AG04450 (cell line): ENCODE measurements around the gene IER3IP1. TPM values are rescaled to one million over a fixed set of nuclear protein-coding genes. Genes with fewer than 3 reads are reported as not detected.

ENCODE experiments used
- CTCF ChIA-PET: fragments of 300-600, 350-600 bp; formaldehyde crosslinking; extraction: SDS; loops from one replicate; lab custom pipeline; 2022; ENCODE audit warnings: antibody characterized with exemption, inconsistent platforms; lab: Charles Lee
- POLR2A ChIA-PET: fragments of 350-600 bp; formaldehyde crosslinking; extraction: SDS; loops from one replicate; lab custom pipeline; 2021; ENCODE audit warnings: antibody characterized with exemption, inconsistent platforms; lab: Yijun Ruan, JAX
- DNase-seq: peaks from one replicate; pipeline ENCODE4 v3.0.0-alpha.2; 2011; ENCODE audit warnings: low read depth, low spot score
- H3K27ac ChIP-seq: one replicate; pipeline ENCODE4 v1.5.1; 2012; ENCODE audit warnings: low read depth, low read length, control low read depth
- H3K27me3 ChIP-seq: one replicate; pipeline ENCODE4 v1.6.0; 2012; ENCODE audit warnings: low read length; ENCODE audit not compliant: control insufficient read depth, insufficient read depth
- H3K4me3 ChIP-seq: 2 replicates; pipeline ENCODE4 v1.5.1; 2011; ENCODE audit warnings: mild to moderate bottlenecking, low read depth, low read length, control low read depth
- H3K9me3 ChIP-seq: 2 replicates; pipeline ENCODE4 v1.5.1; 2012; ENCODE audit warnings: low read length; ENCODE audit not compliant: control insufficient read depth, insufficient read depth
- polyA plus RNA-seq: library from polyadenylated mRNA; depleted of rRNA; stranded (reverse); fragments of >200 nt; gene quantifications from 2 replicates; pipeline ENCODE4 v1.2.3, GENCODE V29; 2011; rRNA removed
- small RNA-seq: library from RNA; depleted of rRNA; stranded (forward); fragments of <200 nt; gene quantifications from one replicate; pipeline ENCODE3, GENCODE V24; 2012; ENCODE audit warnings: low read depth; ENCODE audit not compliant: insufficient read length
- TF ChIP-seq, protein P1 (sequence below): IDR thresholded peaks from 2 replicates; pipeline ENCODE4 v1.5.1; 2011; ENCODE audit warnings: low read depth, low read length, control low read depth, inconsistent platforms

Gene IER3IP1
- polyA plus RNA-seq, 1 experiment: 28.6 TPM

DNA sequence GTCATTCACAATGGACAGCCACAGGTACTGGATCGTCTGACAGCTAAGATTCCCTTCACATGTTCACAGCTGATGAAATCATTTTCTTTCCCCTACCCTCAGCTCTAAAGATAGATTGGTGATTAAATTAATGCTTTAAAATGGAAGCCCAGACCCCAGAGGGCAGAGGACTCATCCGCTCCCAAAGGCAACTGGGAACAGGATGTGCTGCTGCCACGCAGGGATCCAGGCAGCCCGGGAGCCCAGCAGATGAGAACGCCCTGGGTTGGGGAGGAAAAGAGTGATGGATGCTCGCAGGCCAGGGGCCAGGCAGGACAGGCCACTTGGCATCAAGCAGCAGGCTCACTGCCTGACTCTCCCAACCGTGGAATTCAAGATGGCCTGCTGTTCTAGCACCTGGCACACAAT lies 67.2 kb downstream of the IER3IP1 start:
- no peak for DNase-seq
- CTCF ChIA-PET: interaction anchor here (3.2 kb wide), 1 partner anchor 96 kb away, joined by 16 read pairs; no protein-coding TSS in a partner anchor
- TF ChIP-seq, protein P1, sequence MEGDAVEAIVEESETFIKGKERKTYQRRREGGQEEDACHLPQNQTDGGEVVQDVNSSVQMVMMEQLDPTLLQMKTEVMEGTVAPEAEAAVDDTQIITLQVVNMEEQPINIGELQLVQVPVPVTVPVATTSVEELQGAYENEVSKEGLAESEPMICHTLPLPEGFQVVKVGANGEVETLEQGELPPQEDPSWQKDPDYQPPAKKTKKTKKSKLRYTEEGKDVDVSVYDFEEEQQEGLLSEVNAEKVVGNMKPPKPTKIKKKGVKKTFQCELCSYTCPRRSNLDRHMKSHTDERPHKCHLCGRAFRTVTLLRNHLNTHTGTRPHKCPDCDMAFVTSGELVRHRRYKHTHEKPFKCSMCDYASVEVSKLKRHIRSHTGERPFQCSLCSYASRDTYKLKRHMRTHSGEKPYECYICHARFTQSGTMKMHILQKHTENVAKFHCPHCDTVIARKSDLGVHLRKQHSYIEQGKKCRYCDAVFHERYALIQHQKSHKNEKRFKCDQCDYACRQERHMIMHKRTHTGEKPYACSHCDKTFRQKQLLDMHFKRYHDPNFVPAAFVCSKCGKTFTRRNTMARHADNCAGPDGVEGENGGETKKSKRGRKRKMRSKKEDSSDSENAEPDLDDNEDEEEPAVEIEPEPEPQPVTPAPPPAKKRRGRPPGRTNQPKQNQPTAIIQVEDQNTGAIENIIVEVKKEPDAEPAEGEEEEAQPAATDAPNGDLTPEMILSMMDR: no peak

DNA sequence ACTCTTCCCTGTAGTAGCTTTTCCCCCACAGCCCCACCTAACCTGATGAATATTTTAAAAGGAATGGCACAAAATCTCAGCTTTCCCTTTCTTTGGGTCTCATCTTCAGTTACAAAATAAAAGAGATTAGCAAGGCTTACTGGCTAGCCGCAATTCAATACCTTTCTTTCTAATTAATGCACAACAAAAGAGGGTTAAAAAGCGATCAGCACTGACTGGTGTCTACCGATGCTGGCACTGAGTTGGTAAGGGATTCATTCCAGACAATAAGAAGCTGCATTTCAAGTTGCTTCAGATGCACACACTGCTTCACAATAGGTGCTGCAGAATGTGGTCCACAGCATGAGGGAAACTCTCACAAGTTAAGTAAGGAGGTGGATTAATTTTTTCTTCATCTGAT lies 67.8 kb downstream of the IER3IP1 start:
- TF ChIP-seq, protein P1: no peak
- CTCF ChIA-PET: interaction anchor here (3.2 kb wide), 1 partner anchor 96 kb away, joined by 16 read pairs; no protein-coding TSS in a partner anchor

More for the DNA sequence above, 67.2 kb downstream of the IER3IP1 start:
- POLR2A ChIA-PET: no interaction called here
- H3K27me3 ChIP-seq: no peaks in the 10 kb centered on the region
- H3K9me3 ChIP-seq: no peaks in the 10 kb centered on the region
- H3K4me3 ChIP-seq: no peak overlapping the region
- no peak overlapping the region for H3K27ac ChIP-seq

More for the DNA sequence above, 67.8 kb downstream of the IER3IP1 start:
- DNase-seq: no peak
- no peak overlapping the region for H3K4me3 ChIP-seq
- H3K9me3 ChIP-seq: no peaks in the 10 kb centered on the region
- no peak overlapping the region for H3K27ac ChIP-seq
- POLR2A ChIA-PET: no interaction called here
- H3K27me3 ChIP-seq: no peaks in the 10 kb centered on the region

Small RNA genes lying within 50 kb of the gene (small RNA-seq; reads per million reads assigned to genes)
- gene AC012254.4: not detected

Other genes starting within 250 kb of the IER3IP1 start
- gene ELOA2, start 140.7 kb downstream of the IER3IP1 start, polyA plus RNA-seq: not detected in 2 replicates
- 18.3 and 18.5 TPM in 2 replicates for gene HDHD2, start 25.9 kb downstream of the IER3IP1 start, polyA plus RNA-seq
- gene SKOR2, start 75.3 kb upstream of the IER3IP1 start, polyA plus RNA-seq: not detected in 2 replicates